ENCODE results near the gene AQP5.

The AQP5 gene

GRCh38 chr12:49950273-49951251 lies 11.1 kb upstream of the AQP5 start, which contains the start of gene AQP2:
AQP2 (plus strand) TSS chr12:49950737; CDS start chr12:49950831, 94 bp downstream.
- no peak for DNase-seq (ENCODE audit: low spot score)

GRCh38 chr12:49951411-49952240 lies 10.0 kb upstream of the AQP5 start:
- DNase-seq (ENCODE audit: low spot score) = no peak

GRCh38 chr12:49952391-49953055 lies 9.1 kb upstream of the AQP5 start:
- DNase-seq (ENCODE audit: low spot score) = no peak

GRCh38 chr12:49953151-49953550 lies 8.5 kb upstream of the AQP5 start:
- DNase-seq (ENCODE audit: low spot score) = no peak

GRCh38 chr12:49953961-49954846 lies 7.5 kb upstream of the AQP5 start:
- no peak for DNase-seq (ENCODE audit: low spot score)

- no peak for DNase-seq (ENCODE audit: low spot score)
Measured at GRCh38 chr12:49954863-49955830, 6.5 kb upstream of the AQP5 start.

GRCh38 chr12:49955899-49956662 lies 5.6 kb upstream of the AQP5 start:
- no peak for DNase-seq (ENCODE audit: low spot score)

GRCh38 chr12:49956663-49957569 lies 4.8 kb upstream of the AQP5 start:
- DNase-seq (ENCODE audit: low spot score) = no peak

GRCh38 chr12:49957570-49957967 lies 4.1 kb upstream of the AQP5 start:
- DNase-seq (ENCODE audit: low spot score) = no peak

GRCh38 chr12:49959685-49960473 lies 1.8 kb upstream of the AQP5 start:
- DNase-seq (ENCODE audit: low spot score) = peak; percentile 63

GRCh38 chr12:49960474-49961110 lies 1.1 kb upstream of the AQP5 start:
- no peak for DNase-seq (ENCODE audit: low spot score)

- no peak for DNase-seq (ENCODE audit: low spot score)
Measured at GRCh38 chr12:49961993-49962764, 507 bp downstream of the AQP5 start.

- no peak for DNase-seq (ENCODE audit: low spot score)
Measured at GRCh38 chr12:49962861-49963765, 1.4 kb downstream of the AQP5 start.

- no peak for DNase-seq (ENCODE audit: low spot score)
Measured at GRCh38 chr12:49963976-49964815, 2.5 kb downstream of the AQP5 start.

Measured in kidney capillary endothelial cell (primary cell).